HG03457 (cell line): ENCODE results near the gene AARSD1.
"Not testable (repeated sequence)": the region's sequence is repeated elsewhere in the genome, so short reads cannot be mapped to it uniquely, and the experiment has no call there.

Source experiments
- ATAC-seq: cut with Tn5 transposase; IDR thresholded peaks from one replicate; pipeline ENCODE4 v1.9.1; 2021; ENCODE audit warnings: moderate number of reproducible peaks; ENCODE audit not compliant: unreplicated experiment

AARSD1 gene

DNA sequence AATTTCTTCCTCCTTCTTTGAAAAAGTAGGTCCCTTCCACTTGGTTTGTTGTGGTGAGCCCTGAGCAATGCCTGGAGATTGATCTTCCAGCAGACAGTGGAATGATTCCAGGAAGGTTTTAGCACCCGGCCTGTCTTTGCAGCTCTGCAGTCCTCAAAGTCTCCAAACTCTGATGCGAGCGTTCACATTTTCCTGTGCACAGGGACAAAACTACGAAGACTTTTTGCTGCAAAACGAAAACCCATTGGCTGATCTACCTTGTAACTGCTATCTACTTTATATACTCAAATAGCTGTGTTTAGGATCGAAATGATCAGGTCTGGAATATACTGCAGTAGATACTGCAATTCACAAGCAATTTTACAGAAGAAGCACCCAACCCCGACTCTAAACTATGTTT lies 42.0 kb downstream of the AARSD1 start:
- no peak for ATAC-seq

DNA sequence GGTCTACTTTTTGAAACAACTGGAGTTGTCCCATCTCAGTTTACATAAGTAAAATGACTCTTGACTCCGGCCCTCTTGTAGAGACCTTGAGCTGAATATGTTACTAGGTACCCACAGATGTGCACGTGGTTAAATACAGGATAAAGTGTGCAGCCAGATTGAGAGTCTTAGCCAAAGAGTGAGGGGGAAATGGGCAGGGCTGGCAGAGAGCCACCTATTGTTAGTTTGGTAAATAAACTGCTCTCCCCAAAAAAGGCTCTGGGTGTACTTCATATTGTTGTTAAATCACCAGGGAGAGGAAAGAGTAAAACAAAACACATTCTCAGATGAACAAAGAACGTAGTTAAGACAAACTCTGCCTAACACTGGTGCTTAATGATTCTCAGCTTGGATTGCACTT lies 43.3 kb downstream of the AARSD1 start:
- ATAC-seq = no peak

DNA sequence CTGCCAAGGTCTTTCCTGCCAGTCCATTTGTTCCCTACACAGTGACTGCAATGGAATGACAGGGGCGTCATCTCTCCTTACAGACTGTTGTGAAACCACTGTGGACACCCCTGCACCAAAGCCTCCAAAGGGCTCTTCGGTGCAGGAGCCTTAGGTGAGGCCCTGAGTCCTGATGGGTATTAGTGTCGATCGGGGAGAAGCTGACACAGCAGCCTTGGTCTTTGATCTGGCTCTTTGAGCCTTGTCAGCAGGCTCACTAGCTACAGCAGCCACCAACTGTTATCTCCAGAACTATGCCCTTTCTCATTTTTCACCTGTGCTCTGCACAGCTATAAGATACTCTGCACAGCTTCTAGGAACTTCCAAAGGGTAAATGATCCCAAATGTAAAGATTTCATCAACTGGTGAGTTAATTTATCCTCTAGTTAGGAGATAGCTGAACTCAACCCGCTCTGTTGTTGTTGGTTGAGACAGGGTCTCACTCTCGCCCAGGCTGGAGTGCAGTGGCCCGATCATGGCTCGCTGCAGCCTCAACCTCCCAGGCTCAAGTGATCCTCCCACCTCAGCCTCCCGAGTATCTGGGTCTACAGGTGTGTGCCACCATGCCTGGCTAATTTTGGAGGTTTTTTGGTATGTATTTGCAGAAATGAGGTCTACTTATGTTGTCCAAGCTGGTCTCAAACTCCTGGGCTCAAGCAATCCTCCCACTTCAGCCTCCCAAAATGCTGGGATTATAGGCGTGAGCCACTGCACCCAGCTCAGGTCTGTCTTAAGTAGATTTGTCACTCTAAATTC lies 44.0 kb downstream of the AARSD1 start:
- ATAC-seq = no peak

DNA sequence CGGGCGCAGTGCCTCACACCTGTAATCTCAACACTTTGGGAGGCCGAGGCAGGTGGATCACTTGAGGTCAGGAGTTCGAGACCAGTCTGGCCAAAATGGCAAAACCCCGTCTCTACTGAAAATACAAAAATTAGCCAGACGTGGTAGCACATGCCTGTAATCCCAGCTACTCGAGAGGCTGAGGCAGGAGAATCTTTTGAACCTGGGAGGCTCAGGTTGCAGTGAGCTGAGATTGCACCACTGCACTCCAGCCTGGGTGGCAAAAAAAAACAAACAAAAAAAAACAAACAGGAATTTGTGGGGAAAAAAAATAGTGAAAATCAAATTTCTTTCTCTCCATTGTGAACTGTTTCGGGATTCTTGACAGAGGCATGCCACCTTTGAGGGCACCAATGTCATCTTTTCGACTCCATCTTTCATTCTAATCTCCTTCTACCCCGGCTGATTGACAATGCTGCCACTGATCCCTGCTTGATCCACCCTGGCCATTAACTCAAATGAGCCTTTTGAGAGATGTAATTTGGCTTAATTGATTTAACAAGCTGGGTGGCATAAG lies 44.7 kb downstream of the AARSD1 start:
- ATAC-seq = not testable (repeated sequence)

DNA sequence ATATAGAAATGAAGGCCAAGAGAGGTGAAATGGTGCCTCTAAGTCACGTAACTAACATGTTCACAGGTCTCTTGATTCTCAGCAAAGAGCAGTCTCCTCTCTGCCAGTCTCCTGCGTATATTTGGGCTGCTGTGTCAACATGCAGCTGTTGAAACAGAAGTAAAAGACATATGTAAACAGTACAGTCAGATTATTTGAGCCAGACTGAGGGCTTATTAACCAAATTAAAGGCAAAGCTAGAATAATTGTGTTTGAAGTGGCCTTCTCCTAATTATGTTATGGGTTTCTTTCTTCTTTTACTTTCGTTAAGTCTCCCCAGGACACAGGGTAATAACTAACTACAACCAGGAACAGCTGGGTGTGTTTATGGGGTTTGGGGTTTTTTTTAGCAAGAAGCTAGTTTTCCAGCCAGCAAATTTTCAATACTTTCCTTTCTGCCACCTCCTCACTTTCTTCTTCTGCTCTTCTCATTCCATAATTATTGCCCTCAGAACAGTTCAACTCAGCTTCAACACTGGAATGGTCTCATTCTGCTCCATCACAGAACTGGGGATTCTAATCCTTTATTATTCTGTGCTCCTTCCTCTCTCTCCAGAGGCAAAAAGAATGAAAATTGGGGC lies 45.2 kb downstream of the AARSD1 start:
- ATAC-seq = no peak

DNA sequence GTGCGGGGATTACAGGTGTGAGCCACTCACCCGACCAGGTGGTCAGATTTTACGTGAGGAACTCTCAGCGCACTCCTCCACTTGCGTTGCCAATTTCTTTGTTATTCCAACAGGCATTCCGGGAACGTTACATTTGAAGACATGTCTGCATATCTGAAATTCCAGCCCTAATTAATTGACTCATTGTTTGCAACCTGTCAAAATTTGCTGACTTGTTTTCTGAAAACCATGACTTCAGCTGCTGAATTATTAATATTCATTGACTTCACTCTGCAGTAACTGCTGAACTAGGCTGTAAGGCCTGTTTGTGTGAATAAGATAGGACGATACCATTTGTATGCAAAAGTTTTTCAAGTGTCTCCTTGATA lies 47.0 kb downstream of the AARSD1 start:
- ATAC-seq = no peak

DNA sequence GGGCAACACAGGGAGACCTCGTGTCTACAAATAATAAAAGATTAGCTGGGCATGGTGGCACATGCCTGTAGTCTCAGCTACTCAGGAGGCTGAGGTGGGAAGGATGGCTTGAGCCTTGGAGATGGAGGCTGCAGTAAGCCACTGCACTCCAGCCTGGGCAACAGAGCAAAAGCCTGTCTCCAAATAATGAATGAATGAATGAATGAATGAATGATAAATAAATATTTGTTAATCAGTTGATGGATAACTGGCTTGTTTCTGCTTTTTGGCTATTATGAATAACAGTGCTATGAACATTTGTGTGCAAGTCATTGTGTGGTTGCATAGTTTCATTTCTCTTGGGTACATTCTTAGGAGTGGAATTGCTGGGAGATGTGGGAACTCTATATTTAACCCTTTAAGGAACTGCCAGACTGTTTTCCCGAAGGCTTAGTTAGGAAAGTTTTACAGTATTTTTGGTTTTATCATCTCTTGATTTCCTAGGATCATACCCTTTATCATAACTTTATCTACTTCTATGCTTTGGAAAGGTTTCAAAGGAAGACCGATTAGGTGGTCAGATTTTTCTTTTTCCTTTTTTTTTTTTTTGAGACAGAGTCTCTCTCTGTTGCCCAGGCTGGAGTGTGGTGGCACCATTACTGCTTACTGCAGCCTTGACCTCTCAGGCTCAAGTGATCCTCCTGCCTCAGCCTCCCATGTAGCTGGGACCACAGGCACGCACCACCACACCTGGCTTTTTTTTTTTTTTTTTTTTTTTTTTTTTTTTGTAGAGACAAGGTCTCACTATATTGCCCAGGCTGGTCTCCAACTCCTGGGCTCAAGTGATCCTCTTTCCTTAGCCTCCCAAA lies 47.6 kb downstream of the AARSD1 start:
- ATAC-seq = not testable (repeated sequence)

DNA sequence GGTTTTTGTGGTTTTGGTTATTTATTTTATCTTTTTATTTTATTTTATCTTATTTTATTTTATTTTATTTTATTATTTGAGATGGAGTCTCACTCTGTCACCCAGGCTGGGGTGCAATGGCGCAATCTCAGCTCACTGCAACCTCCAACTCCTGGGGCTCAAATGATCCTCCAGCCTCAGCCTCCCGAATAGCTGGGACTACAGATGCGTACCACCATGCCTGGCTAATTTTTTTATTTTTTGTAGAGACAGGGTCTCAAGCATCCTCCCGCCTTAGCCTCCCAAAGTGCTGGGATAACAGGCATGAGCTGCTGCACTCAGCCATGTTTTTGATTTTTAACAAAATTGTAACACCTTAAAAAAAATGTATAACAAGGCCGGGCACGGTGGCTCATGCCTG lies 49.0 kb downstream of the AARSD1 start:
- not testable (repeated sequence) for ATAC-seq

DNA sequence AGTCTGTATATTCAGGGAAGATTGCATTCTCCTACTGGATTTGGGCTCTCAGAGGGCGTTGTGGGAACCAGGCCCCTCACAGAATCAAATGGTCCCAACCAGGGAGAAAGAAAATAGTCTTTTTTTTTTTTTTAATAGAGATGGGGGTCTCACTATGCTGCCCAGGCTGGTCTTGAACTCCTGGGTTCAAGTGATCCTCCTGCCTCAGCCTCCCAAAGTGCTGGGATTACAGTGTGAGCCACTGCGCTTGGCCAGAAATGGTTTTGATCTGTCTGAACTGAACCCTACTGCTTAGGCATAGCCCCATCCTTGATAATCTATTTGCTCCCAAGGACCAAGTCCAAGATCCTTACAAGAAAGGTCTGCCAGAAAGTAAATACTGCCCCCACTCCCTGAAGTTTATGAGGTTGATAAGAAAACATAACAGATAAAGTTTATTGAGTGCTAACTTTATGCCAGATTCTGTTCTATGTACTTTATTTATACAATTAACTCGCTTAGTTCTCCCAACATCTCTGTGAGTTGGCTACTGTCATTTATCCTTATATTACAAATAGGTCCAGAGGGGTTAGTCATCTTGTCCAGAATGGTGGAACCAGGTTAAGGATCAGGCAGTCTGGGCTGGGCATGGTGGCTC lies 50.2 kb downstream of the AARSD1 start:
- ATAC-seq = no peak

DNA sequence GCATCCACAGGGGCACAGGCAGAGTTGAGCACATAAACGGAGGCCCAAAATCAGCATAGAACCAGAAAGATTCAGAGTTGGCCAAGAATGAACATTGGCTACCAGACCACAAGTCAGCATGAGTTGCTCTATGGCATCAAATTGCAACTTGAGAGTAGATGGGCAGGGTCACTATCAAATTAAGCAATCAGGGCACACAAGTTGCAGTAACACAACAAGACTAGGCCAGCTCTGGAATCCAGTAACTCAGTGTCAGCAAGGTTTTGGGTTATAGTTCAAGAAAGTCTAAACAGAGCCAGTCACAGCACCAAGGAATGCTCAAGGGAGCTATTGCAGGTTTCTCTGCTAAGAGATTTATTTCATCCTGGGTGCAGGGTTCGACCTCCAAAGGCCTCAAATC lies 50.7 kb downstream of the AARSD1 start:
- no peak for ATAC-seq

DNA sequence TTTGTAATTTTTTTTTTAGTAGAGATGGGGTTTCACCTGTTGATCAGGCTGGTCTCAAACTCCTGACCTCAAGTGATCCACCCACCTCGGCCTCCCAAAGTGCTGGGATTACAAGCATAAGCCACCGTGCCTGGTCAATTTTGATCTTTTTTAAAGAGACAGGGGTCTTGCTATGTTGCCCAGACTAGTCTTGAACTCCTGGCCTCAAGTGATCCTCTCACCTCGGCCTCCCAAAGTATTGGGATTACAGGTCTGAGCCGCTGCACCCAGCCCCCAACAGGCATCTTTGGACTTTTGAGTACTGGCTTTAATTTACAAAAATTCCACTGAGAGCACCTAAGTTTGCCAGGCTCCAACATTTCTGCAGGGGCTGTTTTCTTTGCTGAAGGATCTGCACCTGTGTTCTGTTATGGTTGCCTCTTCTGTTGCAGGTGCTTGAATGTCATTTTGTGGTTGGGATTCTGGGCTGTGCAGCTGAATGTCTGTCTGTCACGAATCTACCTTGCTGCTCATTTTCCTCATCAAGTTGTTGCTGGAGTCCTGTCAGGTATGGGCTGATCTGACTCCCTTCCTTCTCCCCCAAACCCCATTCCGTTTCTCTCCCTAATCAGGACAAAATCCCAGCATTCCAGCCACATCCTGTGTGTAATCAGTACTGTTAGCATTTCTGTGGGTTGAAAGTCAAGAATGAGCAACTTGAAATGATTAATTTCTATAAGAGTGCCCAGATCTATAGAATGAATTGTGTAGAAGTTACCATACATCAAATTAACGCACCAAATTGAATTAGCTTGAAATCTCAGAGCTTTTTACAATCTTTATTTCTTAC lies 55.2 kb downstream of the AARSD1 start:
- ATAC-seq = no peak

DNA sequence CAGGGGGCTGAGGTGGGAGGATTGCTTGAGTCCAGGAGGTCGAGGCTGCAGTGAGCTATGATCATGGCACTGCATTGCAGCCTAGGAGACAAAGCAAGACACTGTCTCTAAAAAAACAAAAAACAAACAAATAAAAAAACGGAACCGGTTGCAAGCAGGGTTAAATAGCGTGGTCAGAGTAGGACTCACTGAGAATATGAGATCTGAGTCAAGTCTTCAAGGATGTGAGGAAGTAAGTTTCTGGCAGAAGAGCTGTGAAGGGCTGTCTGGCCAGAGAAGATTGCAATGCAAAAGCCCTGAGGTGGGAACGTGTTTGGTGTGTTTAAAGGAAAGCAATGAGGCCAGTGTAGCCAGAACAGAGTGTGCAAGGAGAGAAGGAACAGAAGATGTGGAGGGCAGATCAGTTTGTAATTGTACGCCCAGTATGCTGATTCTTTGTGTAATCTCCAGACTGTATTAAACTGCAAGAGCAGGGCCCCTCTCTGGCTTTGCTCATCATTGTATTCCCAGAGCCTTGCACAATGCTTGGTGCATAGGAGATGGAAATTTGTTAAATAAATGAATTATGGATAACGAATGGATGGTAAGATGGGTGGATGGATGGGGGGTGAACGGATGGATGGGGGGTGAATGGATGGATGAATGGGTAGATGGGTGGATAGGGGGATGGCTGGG lies 57.3 kb downstream of the AARSD1 start:
- no peak for ATAC-seq

DNA sequence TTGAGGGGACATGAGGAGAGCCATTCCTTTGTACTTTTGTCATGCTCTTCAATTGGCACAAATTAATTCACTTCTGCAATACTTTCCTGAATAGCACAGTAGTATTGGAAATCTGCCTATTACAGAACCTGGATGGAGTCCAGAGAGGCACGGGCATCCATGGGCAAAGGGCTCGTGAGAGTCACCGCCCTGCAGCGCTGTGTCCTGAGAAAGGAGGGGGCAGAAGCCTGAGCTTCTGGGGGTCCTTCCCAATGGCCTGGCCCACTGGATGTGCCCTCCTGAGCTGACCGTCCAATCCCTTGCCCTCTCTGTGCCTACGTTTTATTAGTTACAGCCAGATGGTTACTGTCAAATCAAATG lies 60.2 kb downstream of the AARSD1 start:
- ATAC-seq = no peak

DNA sequence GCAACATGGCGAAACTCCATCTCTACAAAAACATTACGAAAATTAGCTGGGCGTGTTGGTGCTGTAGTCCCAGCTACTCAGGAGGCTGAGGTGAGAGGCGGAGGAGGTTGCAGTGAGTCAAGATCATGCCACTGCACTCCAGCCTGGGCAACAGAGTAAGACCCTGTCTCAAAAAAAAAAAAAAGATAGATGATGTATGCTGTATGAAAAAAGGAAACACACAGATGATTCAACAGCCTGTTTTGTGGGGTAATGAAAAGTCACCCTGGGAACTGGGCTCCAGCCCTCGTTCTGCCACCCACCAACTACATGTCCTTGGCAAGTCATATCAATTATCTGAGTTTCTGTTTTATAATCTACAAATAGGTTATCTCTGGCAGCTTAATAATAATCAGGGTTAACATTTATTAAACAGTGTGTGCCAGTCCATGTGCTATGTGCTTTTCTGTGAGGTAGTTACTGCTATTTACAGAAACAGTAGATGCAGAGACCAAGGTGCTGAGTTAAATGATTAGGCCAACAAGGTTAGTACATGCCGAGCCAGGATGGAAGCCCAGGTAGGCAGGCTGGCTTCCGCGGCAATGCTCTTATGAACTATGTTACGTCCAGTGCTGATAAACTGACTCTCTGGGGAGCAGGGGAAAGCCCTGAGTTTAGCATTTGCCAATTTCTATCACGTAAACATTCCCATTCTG lies 62.6 kb downstream of the AARSD1 start:
- no peak for ATAC-seq
